Measurements from ENCODE around the gene PBX1.

Gene PBX1

DNA sequence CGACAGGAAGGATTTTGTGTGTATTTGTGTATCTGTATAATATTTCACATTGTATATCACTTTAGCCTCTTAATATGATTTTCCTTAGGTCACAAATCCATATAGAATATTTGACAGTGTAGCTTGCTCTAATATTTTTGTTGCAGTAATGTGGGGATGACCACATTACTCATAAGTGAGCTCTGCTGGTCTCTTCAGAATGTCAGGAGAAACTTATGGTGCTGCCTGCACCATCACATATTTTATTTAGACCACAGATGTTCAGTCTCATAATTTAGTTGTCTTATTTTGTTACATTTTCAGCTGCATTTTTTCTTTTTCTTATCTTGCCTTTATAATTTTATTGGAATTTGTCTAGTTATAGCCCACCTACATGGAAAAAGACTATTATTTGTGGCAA lies 205.3 kb downstream of the PBX1 start:
- DNase-seq = no peak

DNA sequence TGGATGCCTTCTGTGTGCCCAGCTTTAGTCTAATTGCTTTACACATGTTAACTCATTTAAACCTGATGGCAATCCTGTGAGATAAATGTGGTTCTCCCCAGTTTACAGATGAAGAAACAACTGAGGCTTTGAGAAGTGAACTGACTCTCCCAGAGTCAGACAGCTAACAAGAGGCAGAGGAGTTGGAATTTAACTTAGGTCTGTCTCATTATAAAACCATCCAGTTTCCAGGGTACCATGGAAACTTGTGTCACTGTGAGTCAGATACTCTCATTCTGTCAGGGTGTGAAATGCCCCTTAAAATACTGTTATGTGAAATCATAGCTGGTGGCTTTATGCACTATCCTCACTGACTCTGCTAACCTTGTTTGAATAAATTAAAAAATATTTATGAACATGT lies 206.6 kb downstream of the PBX1 start:
- no peak for DNase-seq

DNA sequence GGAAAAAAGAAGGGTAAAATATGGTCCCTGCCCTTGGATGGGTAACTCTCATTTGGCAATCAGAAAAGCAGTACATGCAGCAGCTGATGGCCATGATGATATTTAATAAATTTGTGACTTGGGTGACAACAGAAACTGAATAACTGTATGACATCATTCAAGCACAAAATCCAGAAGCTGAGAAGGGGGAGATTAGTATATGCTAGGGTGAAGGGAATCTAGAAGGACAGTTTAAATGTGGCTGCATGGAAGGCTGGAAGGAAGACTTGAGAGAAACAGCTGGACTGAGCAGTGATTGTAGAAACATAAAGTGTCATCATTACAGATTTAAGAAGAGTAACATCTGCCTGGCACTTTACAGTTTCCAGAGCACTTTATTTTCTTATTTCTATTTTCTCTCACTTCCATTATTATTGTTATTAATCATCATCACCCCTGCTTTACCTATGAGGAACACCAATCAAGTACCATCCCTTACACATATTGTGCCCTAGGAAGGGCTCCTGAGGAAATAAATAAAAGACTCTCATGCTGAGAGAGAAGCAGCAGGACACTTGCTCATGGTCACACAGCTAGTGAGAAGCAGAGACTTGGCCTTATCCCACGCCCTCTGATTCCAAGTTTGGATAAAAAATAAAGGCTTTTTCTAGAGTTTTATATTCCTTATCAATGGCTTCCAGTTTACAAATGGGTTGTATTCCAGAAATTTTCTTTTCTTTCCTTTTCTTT lies 207.2 kb downstream of the PBX1 start:
- DNase-seq = no peak

DNA sequence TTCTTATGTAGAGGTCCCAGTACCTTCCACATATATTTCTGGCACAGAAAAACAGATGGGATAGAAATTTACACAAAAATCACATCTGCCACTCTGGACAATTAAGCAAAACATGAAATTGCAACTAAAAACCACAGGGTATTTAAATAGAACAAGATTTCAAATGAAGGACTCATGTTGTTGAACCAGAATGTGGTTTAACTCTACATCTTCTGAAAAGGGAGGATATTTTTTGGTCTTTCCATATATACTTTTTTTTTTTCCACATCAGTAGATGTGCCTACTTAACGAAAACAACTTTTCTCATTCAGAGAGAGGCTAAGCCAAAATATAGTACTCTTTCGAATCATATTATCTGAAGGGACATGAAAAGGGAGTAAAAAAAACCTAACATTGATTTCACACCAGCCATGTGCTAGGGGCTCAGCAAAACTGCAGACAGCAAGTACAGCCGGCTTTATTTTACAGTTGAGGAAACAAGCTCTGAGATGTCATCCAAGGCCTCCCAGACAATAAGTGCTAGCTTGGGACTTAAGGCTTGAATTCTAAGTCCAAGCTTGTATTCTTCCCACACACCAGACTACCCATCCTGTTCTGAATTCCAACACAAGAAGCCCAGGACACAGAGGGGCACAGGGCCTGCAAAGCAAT lies 208.9 kb downstream of the PBX1 start:
- no peak for DNase-seq

DNA sequence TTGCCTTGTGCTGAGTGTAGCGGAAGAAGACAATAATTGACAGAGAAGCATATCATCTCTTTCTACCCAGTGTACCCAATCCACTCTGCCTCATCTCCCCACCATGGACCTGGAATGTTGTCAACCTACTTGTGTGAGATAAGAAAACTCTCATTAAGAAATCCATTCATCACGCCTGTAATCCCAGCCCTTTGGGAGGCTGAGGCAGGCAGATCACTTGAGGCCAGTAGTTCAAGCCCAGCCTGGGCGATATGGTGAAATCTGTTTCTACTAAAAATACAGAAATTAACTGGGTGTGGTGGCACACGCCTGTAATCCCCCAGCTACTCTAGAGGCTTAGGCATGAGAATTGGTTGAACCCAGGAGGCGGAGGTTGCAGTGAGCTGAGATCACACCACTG lies 209.6 kb downstream of the PBX1 start:
- no peak for DNase-seq

DNA sequence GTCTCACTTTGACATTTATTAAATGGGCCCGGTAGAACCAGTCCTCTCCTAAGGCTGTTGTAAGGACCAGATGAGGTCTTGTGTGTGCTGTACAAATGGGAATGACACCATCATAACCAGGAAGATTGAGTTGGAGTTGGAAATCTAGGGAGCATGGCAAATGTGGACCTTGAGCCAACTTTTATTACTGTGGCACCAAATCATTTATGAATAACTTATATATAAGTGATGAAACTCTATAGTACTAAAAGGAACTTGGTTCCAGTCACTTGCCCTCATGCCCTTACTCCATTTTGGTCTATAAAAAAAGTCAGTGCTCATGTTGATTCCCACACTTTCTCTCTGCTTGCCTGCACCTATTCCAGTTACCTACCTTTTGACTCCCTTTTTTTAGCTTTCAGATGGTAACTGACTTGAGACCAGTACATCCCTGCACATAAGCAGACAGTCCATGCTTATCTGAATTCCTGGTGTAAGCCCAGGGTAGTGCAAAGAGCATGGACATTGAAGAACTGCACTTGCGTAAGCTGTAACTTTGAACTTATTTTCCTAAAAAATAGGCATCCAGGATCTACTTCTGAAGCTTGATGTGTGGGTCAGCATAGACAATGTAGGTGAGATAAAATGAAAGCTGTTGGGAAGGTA lies 210.6 kb downstream of the PBX1 start:
- DNase-seq = no peak

DNA sequence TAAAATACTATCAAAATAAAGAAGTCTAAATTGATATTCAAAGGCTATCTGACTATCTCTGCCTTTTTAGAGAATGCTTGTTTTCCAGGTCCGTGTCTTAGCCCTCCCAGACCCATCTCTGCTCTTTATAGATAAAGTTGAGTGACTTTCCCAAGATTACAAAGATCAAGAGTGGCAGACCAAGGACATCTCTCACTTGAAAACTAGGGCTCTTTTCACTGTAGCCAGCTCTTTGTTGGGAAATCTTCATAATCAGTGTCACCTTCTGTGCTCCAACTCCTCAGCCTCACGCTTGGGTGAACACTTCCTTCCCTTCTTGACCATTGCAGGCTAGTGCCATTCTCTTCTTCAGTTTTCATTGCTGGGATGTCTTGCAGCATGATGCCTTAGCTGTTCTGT lies 211.1 kb downstream of the PBX1 start:
- no peak for DNase-seq

DNA sequence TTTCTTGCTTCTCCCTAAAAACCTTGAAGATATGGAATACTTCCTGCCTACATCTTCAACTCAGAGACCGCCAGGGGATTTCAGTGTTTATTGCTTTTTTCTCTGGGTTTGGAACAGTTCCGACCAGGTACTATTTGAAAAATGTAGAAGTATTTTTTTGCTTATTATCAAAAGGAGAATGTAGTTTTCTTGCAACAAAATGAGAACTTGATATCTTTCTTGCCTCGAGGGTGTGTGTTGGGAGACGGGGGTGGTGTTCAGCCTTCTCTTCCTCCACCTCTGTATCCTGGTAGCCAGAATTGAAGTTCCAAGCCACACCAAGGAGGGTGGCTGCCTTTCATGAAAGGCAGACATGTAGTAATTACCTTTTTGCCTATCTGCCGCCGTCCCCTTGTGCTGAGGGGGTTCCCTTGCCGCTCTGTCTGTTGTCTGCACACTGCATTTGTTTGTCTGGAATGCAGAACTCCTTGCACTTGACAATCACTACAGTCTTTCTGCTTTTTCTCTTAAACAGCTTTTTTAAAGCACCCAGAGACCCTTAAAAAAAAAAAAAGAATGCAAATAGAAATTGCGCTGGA lies 212.1 kb downstream of the PBX1 start:
- no peak for DNase-seq

DNA sequence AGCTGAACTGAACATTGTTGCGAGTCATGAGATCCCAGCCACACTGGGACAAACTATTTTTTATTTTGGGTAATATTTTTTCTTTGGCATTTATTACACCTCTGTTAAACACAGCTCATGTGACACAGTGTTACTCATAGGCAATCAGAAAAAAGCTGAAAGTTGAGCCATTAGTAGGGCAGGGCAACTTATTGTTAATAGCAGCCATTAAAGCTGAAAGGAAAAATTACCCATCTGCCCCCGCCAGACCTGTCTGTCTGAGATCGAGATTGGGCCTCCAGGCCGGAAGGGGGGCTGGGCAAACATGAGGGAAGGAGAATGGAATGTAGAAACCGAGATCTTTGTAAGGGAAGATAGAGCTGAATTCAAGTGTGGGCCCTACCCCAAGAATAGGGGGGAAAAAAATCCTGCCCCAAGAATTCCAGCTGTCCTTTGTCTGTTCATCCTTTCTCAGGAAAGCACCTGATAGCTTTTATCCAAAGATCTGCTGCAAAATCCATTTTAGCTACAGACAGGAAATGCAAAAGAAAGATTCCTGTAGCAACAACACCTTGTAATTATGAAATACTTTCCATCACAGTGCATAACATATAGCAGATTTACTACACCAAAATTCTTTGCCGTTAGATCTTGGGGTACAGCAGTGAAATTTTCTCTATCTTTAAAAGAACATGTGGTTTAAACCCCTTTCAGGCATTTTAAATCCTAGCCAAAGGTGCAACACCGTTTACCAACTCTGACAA lies 212.8 kb downstream of the PBX1 start:
- no peak for DNase-seq

DNA sequence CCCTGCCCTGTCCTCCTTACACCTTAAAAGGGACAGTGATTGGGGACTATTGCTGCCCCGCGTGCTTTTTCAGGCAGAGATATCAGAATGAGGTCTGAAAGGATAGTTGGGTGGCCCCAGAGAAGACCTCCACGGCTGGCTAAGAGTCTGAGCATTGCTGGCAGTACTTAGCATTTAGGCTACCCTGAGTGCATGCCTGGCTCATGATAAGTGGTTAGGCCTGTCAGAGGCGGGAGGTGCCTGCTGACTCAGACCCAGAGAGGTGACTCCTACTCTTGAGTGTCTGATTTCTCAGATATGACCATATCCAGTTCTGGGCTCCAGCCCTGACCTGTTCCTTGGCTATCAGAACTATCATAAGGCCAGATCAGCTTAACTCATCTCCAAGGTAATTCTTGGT lies 213.7 kb downstream of the PBX1 start:
- DNase-seq = no peak

DNA sequence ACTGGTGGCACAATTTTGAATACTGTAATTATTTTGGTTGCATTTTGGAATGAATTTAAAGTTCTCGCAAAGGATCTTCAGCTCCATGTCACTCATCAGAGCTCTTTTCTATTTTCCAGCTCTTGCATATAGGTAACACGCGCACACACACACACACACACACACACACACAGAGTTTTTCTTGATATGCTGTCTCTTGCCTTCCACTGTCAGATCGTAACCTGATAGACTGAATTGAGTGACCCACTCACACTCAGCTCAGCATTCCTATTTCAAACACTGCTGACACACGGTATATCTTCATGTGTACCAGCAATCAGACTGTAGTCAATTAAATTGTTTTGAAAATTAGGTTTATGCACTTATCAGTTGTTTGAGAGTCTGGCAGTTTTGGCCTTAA lies 214.1 kb downstream of the PBX1 start:
- DNase-seq = no peak

DNA sequence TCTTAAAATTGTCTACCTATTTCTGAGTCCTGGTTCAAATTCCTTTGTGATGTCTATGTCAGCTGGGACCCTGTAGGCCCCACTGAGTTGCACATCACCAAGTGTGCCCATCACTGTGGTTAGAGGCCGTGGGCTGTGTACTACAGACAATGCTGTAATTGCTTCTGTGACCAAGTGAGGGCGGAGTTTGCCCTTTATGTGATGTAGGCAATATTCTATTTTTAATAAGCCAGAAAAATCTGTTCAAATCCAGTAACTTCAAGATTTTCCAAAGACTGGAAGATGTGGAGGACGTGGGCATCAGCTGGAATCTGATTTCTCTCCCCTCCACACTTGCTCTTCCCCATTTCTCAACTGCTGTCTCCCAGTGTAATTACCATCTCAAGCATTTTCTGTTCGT lies 215.4 kb downstream of the PBX1 start:
- no peak for DNase-seq

DNA sequence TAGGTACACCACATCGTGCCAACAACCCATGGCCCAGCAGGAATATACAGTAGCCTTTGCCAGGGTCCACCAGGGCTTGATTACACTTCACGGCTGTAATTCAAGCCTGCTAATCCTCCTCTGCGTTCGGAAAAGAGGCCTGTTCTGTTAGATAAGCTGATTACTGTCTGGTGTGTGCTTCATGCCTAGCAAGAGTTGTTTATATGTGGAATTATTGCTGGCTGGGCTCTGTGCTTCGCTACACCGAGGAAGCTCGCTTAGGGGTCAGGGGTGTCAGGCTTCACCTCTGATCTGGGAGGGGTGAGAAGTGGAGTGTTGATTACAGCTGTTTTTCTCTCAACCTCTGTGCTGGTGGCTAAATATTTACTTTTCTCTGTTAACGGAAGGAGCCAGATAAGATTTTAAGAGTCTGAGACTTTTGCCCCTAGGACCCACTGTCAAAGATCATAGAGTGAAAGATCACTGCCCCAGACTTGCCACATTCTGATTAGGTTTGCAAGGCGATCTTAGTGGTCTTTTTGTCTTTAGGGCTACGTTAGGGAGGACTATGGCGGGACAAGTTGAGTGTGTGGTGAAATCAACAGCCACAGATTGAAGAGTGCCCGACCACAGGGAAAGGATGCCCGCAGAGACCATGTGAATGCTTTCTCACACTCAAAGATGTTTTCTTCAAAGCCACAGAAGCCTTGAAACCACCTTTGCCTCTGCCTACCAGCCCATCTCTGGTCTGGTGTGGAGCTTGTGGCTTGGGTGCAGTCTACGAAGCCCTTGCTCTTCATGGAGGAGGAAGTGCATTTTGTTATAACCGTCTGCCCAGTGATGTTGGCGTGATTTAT lies 216.1 kb downstream of the PBX1 start:
- DNase-seq = no peak

DNA sequence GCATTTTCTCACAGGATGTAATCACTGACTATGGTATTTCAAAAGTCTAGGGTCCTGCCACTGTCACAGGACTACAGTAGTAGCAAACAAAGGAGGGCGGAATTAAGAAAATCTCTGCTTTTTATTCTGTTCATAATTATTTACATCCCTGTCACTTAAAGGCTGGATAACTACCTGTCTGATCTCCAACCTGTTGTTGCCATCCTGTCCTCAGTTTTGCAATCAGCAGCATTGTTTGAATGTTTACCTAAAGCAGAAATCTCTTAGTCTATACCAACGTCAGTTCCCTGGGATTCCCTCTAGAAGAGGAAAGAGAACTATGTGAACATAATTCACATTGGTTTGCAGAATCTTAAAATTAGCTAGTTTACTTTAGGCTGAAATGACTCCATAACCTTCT lies 218.5 kb downstream of the PBX1 start:
- no peak for DNase-seq

DNA sequence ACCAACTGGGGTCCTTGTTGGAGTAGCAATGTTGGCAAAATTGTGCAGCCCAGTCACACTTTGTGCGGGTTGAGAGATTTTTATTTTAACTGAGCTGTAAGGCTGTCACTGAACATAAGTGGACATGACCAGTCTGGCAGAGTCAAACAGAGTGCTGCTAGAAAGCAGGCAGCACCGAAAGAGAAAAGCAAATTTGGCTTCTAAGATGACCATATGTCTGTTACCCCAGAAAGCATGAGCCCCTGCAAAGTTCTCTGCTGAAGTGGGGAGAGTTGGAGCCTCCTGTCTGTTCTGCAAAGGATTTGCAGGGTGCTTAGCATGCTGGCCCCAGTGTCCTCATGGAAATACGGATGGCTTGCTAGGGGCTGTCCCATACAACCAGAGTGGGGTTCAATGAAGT lies 220.4 kb downstream of the PBX1 start:
- no peak for DNase-seq

DNA sequence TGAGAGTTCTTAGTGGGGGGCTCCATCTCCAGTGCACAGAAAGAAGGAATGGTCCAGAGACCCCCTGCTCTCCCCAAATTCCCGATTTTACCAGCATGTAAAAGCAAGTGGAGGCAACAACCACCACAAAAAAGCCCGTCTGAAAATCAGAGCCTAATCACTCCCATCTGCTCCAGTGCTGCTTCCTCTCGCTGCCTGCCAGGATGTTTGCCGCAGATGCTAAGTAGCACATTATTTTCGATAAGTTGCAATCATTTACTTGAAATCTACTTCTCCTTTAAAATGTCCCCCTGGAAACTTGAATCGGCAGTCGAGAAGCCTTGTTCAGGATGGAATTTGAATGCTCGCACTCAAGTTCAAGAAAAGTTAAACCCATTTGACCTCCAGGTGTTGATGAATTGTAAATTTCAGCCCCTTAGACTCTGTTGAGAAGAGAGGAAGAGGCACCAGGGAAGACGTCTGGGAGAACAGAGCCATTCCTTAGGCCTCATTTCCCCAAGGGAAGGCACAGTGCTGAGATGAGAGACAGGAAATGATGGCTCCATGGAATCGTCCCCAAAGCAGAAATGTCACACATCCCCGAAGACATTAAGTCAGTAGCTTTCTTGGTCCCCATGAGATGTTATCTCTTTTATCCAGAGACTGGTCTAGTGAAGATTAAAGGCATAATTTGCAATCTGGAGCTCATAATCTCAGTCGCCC lies 221.3 kb downstream of the PBX1 start:
- no peak for DNase-seq

DNA sequence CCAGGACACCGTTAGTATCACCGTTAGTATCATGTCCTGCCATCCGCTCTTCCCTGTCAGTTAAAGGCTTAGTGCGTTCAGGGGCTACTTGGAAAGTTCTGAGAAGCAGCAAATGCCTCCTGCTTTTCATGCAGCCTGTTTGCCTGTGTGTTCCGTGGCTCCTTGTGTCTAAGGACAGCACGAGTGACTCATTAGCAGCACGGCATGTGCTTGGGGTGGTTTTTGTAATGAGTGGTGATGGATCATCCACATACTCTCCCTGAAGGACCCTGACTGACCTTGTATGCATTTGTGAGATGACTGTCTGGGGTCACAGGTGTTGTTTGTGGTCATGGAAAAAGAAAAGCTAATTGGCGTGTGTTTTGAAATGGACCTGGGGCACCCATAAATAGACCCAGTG lies 221.9 kb downstream of the PBX1 start:
- DNase-seq = no peak

DNA sequence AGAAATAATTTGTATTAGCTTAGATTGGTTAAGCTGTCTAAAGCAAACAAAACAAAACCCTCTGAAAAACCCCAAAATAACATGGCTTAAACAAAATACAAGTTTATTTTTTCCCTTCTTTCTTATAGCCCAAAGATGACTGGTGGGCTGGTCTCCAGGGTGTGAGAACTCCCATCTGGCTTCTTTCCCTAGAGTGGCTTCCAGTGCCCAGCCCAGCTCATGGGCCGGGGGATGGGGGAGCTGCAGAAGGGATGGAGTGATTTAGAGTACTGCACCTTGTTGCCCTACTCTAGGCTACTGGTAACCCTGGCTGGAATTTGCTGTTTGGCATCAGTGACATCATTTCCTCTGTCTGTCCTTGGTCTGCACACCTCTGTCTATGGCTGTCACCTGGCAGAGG lies 223.0 kb downstream of the PBX1 start:
- DNase-seq = no peak

DNA sequence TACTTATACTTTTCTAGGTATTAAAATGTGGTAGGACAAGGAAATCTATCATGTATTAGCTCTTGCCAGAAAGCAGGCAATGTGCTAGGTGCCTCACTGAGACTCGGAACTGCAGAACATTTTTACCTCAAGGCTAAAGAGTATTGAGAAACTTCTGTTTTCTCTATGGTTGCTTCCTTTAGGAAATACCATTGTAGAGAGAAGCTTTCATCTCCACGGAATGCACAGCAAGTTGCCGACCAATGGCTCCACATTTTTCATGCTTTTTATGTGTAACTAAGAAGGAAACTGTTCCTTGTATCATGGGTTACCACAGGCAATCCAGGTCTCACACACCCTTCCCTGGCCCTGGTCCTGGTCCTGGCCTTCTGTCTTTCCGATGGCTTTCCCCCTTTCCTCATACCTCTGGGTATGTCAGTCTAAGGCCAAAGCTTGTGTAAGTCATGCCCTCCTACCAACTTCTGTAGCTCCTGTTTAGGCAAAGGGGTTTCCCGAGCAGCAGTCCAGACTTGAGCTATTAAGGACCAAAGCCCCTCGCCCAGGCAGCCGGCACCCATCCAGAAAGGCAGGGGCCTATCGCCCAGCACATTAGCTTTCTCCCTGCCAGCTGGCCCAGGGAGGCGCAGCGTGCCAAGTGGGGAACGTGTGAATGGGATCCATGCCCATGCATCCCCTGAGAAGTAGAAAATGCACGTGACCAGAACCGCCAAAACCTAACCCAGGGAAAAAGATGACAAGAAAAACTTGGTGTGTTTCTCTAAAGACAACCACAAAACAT lies 225.0 kb downstream of the PBX1 start:
- DNase-seq = no peak

DNA sequence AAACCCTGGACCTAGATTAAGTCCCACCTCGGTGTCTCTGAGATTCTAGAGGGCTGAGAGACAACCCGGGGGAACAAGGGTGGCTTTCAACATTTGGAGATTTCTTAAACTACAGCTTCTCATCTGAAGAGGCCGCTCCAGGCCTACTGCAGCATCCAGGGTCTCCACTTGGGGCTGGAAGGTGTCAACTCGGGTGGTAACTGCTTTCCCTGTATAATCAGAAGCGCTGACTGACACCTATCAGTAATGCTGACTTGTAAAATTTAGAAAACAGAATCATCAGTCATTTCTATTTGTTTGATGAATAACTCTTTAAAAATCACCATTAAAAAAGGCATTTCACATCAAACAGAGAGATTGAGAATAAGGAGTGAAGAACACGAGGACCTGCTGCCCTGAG lies 226.0 kb downstream of the PBX1 start:
- no peak for DNase-seq
